ENCODE measurements around the gene GULP1.

- no peak for TF ChIP-seq POLR2A (IDR thresholded peaks at IDR 0.05; ENCODE audit: low read depth, low read length)
- no peak for TF ChIP-seq POLR2AphosphoS5 (IDR thresholded peaks at IDR 0.05; ENCODE audit: low read depth, low read length)
Observed at GRCh38 chr2:188314314-188315054, 22.8 kb downstream of the GULP1 start.

All from GM12891 (cell line).